A549 (cell line): ENCODE measurements around the gene BUB1B.
"Not testable (repeated sequence)": the region's sequence is repeated elsewhere in the genome, so short reads cannot be mapped to it uniquely, and the experiment has no call there.

Experiments
- CHD2 ChIP-seq: fragments of 150-350 bp; IDR thresholded peaks from 2 replicates; pipeline ENCODE4 v1.6.1; 2014; ENCODE audit warnings: low read length; ENCODE audit not compliant: partially characterized antibody
- CHD4 ChIP-seq: fragments of 200-600 bp; sonication (generic); IDR thresholded peaks from 2 replicates; pipeline ENCODE4 v1.6.1; 2016; ENCODE audit warnings: antibody characterized with exemption, mild to moderate bottlenecking, borderline replicate concordance
- HOXA7 ChIP-seq: fragments of 250-450 bp; sonication (Bioruptor Pico); IDR thresholded peaks from 2 replicates; pipeline ENCODE4 v1.5.0; 2020; ENCODE audit warnings: mild to moderate bottlenecking, moderate library complexity
- JUN ChIP-seq, 2 experiments: fragments of >200 bp; sonication (Bioruptor Twin); formaldehyde crosslinking; IDR thresholded peaks; 2 replicates in 1 of 2; 3 replicates in 1 of 2; pipeline ENCODE4 v1.6.1; 2016 to 2017
- KDM1A ChIP-seq: fragments of 200-600 bp; sonication (generic); IDR thresholded peaks from 2 replicates; pipeline ENCODE4 v1.6.1; 2016; ENCODE audit warnings: low read depth, mild to moderate bottlenecking
- POLR2A ChIP-seq: IDR thresholded peaks from 2 replicates; pipeline ENCODE4 v1.6.1; 2012; ENCODE audit warnings: mild to moderate bottlenecking, low read length
- RNF2 ChIP-seq: fragments of 200-600 bp; sonication (generic); IDR thresholded peaks from 2 replicates; pipeline ENCODE4 v1.6.1; 2016; ENCODE audit warnings: low read depth, mild to moderate bottlenecking, antibody characterized with exemption, moderate library complexity, borderline replicate concordance
- ZFP36 ChIP-seq: fragments of 450-650 bp; IDR thresholded peaks from 2 replicates; pipeline ENCODE4 v1.6.1; 2014; ENCODE audit warnings: borderline replicate concordance; ENCODE audit not compliant: partially characterized antibody
- TF ChIP-seq, protein P1 (sequence below): IDR thresholded peaks from 2 replicates; pipeline ENCODE4 v1.6.1; 2012; ENCODE audit warnings: low read depth, borderline replicate concordance
- TF ChIP-seq, protein P2 (sequence below): fragments of >200 bp; sonication (Bioruptor Twin); formaldehyde crosslinking; IDR thresholded peaks from 3 replicates; pipeline ENCODE4 v1.5.1; 2016

DNA sequence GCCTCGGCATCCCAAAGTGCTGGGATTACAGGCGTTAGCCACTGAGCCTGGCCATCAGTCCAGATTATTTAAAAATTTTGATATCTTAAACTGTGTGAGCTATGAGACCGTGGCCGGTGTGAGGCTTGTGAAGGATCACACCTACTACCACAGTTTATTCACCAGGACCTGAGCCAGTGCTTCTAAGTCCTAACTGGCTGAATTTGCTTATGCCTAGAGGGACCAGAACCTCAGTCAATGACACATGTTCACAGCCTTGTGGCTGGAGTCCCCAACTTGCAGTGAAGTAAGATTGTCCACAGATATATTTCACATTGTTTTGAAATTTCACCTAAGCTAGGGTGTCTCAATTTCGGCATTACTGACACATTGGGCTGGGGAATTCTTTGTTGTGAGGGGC lies 37.0 kb upstream of the BUB1B start:
- TF ChIP-seq, protein P1, sequence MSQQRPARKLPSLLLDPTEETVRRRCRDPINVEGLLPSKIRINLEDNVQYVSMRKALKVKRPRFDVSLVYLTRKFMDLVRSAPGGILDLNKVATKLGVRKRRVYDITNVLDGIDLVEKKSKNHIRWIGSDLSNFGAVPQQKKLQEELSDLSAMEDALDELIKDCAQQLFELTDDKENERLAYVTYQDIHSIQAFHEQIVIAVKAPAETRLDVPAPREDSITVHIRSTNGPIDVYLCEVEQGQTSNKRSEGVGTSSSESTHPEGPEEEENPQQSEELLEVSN, result not testable (repeated sequence)
- TF ChIP-seq, protein P2, sequence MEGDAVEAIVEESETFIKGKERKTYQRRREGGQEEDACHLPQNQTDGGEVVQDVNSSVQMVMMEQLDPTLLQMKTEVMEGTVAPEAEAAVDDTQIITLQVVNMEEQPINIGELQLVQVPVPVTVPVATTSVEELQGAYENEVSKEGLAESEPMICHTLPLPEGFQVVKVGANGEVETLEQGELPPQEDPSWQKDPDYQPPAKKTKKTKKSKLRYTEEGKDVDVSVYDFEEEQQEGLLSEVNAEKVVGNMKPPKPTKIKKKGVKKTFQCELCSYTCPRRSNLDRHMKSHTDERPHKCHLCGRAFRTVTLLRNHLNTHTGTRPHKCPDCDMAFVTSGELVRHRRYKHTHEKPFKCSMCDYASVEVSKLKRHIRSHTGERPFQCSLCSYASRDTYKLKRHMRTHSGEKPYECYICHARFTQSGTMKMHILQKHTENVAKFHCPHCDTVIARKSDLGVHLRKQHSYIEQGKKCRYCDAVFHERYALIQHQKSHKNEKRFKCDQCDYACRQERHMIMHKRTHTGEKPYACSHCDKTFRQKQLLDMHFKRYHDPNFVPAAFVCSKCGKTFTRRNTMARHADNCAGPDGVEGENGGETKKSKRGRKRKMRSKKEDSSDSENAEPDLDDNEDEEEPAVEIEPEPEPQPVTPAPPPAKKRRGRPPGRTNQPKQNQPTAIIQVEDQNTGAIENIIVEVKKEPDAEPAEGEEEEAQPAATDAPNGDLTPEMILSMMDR, result not testable (repeated sequence)
- not testable (repeated sequence) for TF ChIP-seq POLR2A; RNF2; CHD2; ZFP36; JUN (IDR thresholded peaks at IDR 0.05); CHD4; HOXA7 (CRISPR knock-in tag); KDM1A
